ENCODE measurements around the gene DGCR2.
"Not testable (repeated sequence)": the region's sequence is repeated elsewhere in the genome, so short reads cannot be mapped to it uniquely, and the experiment has no call there.

DGCR2 gene

DNA sequence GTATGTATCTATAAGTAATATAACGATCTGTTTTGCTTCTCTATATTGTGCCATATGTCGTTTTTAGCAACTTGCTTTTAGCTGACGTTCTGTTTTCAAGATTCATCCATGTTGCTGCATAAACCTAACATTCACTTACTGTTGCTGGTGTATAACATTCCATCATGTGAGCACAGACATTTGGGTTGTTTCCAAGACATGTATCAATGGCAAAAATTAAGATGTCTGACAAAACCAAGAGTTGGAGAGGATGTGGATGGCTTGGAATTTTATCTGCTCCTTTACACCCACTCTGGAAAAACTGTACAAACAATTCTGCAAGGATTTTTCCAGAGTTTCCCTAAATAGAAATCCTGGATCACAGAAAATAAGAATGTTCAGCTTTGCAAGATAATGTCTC lies 40.9 kb downstream of the DGCR2 start:
- Histone ChIP-seq H3K4me1 (ENCODE audit: insufficient read depth, low read length) (peaks cover 10% of the 10 kb centered on the region), H3K9me3 (ENCODE audit: control insufficient read depth, insufficient read depth, low read length) (no peaks in the 10 kb centered on the region), H3K9ac (ENCODE audit: low read depth, low read length) (no peak overlapping the region), H3K36me3 (ENCODE audit: insufficient read depth, low read length) (no peaks in the 10 kb centered on the region)

DNA sequence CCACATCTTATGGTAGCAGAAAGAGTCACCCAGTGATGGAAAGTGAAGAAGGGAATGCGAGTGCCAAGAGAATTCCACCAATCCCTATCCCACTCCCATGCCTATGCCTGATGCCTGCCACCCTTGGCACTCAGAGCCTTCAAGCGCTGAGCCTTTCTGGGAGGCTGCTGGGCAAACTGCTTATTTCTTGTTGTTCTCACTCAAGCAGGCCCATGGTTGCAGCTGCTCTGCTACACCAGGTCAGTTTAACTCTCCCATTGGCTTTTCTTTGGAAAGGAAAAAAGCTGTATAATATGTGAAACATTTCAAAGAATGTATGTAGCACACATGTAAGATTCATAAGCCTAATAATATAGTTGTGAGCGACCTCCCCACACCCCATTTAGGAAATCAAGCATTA lies 41.4 kb downstream of the DGCR2 start:
- Histone ChIP-seq H3K9ac (ENCODE audit: low read depth, low read length) (no peak overlapping the region), H3K4me1 (ENCODE audit: insufficient read depth, low read length) (peaks cover 7% of the 10 kb centered on the region)

GRCh38 chr22:19079691-19080090 lies 42.5 kb downstream of the DGCR2 start:
- Histone ChIP-seq H3K36me3 (ENCODE audit: insufficient read depth, low read length) (no peaks in the 10 kb centered on the region), H3K9me3 (ENCODE audit: control insufficient read depth, insufficient read depth, low read length) (no peaks in the 10 kb centered on the region), H3K9ac (ENCODE audit: low read depth, low read length) (no peak overlapping the region), H3K4me1 (ENCODE audit: insufficient read depth, low read length) (no peaks in the 10 kb centered on the region)

More for the DNA sequence above, 41.4 kb downstream of the DGCR2 start:
- Histone ChIP-seq H3K9me3 (ENCODE audit: control insufficient read depth, insufficient read depth, low read length) (no peaks in the 10 kb centered on the region), H3K36me3 (ENCODE audit: insufficient read depth, low read length) (no peaks in the 10 kb centered on the region)

DNA sequence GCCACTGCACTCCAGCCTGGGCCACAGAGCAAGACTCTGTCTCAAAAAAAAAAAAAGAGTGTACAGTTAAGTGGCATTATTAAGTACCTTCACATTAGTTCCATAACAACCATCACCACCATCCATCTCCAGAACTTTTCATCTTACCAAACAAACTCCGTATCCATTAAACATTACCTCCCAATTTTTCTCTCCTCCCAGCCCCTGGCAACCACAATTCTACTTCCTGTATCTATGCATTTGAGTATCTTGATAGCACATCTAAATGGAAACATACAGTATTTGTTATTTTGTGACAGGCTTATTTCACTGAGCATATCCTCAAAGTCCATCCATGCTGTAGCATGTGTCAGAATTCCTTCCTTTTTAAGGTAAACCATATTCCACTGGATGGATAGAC lies 46.8 kb downstream of the DGCR2 start:
- peaks cover 3% of the 10 kb centered on the region; the same call in 1 of the 2 replicates for H3K36me3 ChIP-seq (ENCODE audit: insufficient read depth, low read length)
- H3K9me3 ChIP-seq (ENCODE audit: control insufficient read depth, insufficient read depth, low read length), result no peaks in the 10 kb centered on the region
- no peak overlapping the region for H3K9ac ChIP-seq (ENCODE audit: low read depth, low read length)
- H3K4me1 ChIP-seq (ENCODE audit: insufficient read depth, low read length), result no peaks in the 10 kb centered on the region

- not testable (repeated sequence) for H3K4me1 ChIP-seq (ENCODE audit: insufficient read depth, low read length); H3K9ac ChIP-seq (ENCODE audit: low read depth, low read length); H3K9me3 ChIP-seq (ENCODE audit: control insufficient read depth, insufficient read depth, low read length); H3K36me3 ChIP-seq (ENCODE audit: insufficient read depth, low read length)
Measured at GRCh38 chr22:19072853-19073252, 49.4 kb downstream of the DGCR2 start.

DNA sequence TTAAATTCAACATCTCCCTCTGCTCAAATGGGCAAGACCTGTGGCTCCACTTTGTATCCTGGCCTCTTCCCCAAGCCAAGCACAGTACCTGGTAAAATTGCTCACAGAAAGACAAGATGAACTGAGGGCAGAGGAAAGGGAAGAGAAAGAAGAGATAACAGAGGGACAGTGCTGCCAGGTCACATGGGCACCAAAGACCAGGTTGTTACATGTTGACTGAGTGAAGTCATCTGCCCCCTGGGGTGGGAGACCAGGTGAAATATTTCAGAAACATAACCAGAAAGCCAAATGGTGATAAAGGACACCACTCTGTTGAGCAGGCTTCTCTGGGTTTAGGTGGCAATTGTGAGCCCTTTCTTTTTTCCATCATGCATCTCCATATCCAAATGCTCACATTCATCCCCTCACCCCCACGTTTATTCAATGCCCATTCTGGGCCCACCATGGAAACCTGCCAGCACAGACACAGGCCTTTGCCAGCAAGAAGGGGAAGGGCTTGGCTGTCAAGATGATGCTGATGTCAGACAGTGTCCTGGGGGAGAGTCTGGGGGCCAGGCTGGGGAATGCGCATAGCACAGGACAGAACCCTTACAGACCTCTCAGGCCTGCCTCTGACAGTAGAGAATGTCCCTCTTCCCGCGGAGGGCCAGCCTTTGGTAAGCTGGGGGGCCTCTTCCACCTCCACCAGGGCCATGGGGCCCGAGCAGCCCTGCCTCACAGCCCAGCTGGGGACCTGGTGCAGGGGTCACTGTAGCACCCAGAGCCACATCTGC lies 51.6 kb downstream of the DGCR2 start:
- no peaks in the 10 kb centered on the region for H3K4me1 ChIP-seq (ENCODE audit: insufficient read depth, low read length)
- H3K9ac ChIP-seq (ENCODE audit: low read depth, low read length), result no peak overlapping the region
- H3K36me3 ChIP-seq (ENCODE audit: insufficient read depth, low read length), result peaks cover 8% of the 10 kb centered on the region; the same call in 1 of the 2 replicates
- no peaks in the 10 kb centered on the region for H3K9me3 ChIP-seq (ENCODE audit: control insufficient read depth, insufficient read depth, low read length)

GRCh38 chr22:19069451-19069850 lies 52.8 kb downstream of the DGCR2 start:
- Histone ChIP-seq H3K4me1 (ENCODE audit: insufficient read depth, low read length) (no peaks in the 10 kb centered on the region), H3K9ac (ENCODE audit: low read depth, low read length) (no peak overlapping the region), H3K36me3 (ENCODE audit: insufficient read depth, low read length) (peaks cover 8% of the 10 kb centered on the region; the same call in 1 of the 2 replicates), H3K9me3 (ENCODE audit: control insufficient read depth, insufficient read depth, low read length) (no peaks in the 10 kb centered on the region)

DNA sequence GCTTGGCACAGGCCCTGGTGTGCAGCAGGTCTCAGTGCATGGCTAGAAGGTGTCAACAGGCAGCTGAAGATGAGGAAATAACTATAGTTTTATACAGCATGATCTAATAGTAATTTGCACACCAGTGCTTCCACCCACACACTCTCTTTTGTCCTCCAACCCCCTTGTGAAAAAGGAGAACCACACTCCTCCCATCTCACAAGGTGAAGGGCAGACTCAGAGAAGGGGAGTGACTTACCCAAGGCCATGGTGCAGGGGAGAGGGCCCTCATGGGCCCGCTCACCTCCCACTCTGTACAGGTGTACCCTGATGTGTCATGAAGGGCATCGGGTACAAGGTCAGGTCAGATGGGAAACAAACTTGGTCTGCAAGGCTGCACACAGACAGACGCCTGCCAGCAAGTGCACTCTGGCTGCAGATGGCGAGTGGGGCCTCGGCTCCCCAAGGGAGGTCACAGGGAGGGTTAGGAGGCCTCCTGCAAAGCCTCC lies 53.4 kb downstream of the DGCR2 start:
- no peak overlapping the region for H3K9ac ChIP-seq (ENCODE audit: low read depth, low read length)
- no peaks in the 10 kb centered on the region for H3K9me3 ChIP-seq (ENCODE audit: control insufficient read depth, insufficient read depth, low read length)
- no peaks in the 10 kb centered on the region for H3K4me1 ChIP-seq (ENCODE audit: insufficient read depth, low read length)
- peaks cover 8% of the 10 kb centered on the region; the same call in 1 of the 2 replicates for H3K36me3 ChIP-seq (ENCODE audit: insufficient read depth, low read length)

- peaks cover 8% of the 10 kb centered on the region; the same call in 1 of the 2 replicates for H3K36me3 ChIP-seq (ENCODE audit: insufficient read depth, low read length)
Measured at GRCh38 chr22:19067696-19068348, 54.4 kb downstream of the DGCR2 start.

DNA sequence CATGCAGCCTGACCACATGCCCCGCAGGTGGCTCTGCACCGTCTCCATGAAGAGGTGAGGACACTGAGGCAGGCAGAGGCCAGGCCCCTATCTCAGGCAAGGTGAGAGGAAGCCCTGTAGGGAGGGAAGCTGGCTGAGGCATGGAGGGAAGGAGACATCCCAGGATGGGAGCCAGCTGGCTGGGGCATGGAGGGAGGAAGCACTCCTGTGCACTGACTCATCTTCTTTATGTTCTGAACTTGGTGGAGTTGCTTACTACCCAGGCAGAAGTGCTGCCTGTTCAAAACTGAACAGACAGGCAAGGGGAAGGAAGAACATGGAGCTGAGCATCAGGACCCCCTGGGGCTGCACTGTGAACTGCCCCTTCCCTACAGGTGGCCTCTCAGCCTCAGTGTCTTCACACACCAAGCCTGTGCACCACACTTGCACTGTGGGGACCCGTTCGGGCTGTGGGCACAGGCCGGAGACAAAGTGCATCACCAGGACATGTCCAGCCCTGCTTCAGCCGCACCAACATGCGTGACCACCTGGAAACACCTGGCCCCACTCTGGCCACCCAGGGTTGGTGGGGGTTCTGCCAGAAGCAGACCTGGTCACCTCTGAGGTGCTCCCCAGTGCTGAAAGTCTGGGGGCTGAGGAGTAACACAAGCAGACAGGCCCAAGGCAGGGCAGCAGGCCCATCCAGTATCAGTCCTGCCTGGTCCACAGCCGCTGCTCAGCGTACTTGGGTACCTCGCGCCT lies 55.5 kb downstream of the DGCR2 start:
- Histone ChIP-seq H3K4me1 (ENCODE audit: insufficient read depth, low read length) (no peaks in the 10 kb centered on the region), H3K36me3 (ENCODE audit: insufficient read depth, low read length) (peaks cover 4% of the 10 kb centered on the region; the same call in 1 of the 2 replicates), H3K9me3 (ENCODE audit: control insufficient read depth, insufficient read depth, low read length) (no peaks in the 10 kb centered on the region), H3K9ac (ENCODE audit: low read depth, low read length) (no peak overlapping the region)

More at GRCh38 chr22:19067696-19068348, 54.4 kb downstream of the DGCR2 start:
- H3K4me1 ChIP-seq (ENCODE audit: insufficient read depth, low read length), result no peaks in the 10 kb centered on the region
- H3K9me3 ChIP-seq (ENCODE audit: control insufficient read depth, insufficient read depth, low read length), result no peaks in the 10 kb centered on the region
- no peak overlapping the region for H3K9ac ChIP-seq (ENCODE audit: low read depth, low read length)

DNA sequence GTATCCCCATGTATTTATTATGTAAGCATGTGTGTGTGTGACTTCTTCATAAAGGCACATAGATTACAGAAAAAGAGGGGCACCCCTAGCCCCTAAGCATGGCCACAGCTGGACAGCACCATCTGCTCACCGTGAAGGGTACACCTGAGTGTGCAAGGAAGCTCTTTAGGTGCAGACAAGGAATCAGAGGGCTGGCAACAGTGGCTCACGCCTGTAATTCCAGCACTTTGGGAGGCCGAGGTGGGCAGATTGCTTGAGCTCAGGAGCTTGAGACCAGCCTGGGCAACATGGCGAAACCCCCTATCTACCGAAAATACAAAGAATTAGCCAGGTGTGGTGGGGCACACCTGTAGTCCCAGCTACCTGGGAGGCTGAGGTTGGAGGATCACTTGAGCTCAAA lies 56.3 kb downstream of the DGCR2 start:
- Histone ChIP-seq H3K36me3 (ENCODE audit: insufficient read depth, low read length) (peaks cover 4% of the 10 kb centered on the region; the same call in 1 of the 2 replicates), H3K4me1 (ENCODE audit: insufficient read depth, low read length) (no peaks in the 10 kb centered on the region), H3K9ac (ENCODE audit: low read depth, low read length) (no peak overlapping the region), H3K9me3 (ENCODE audit: control insufficient read depth, insufficient read depth, low read length) (no peaks in the 10 kb centered on the region)

DNA sequence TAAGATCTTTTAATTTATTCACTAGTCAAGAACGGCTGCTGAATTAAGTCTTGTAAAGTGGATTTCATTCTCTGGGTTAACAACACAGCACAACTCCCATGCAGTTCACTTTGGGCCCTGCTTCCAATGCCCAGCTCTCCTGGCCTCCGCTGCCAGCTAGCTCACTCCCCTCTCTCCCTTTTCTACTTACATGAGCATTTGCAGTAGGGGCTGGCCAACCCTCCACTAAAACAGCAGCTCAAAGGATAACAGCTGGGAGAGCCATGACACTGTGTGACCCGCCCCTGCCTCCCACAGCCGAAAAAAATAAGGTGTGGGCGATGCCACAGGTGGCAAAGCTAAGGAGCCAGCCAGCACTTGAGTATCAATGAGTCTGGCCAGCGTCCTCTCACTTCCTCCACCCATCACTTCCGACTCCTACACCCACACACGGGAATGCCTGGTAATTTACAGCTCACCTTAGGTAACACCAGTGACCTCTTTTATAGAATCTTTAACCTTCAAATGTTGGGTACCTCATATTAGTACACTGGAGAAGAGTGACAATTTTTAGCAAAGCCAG lies 56.8 kb downstream of the DGCR2 start:
- H3K9ac ChIP-seq (ENCODE audit: low read depth, low read length), result no peak overlapping the region
- no peaks in the 10 kb centered on the region for H3K4me1 ChIP-seq (ENCODE audit: insufficient read depth, low read length)
- H3K9me3 ChIP-seq (ENCODE audit: control insufficient read depth, insufficient read depth, low read length), result no peaks in the 10 kb centered on the region
- peaks cover 4% of the 10 kb centered on the region; the same call in 1 of the 2 replicates for H3K36me3 ChIP-seq (ENCODE audit: insufficient read depth, low read length)

DNA sequence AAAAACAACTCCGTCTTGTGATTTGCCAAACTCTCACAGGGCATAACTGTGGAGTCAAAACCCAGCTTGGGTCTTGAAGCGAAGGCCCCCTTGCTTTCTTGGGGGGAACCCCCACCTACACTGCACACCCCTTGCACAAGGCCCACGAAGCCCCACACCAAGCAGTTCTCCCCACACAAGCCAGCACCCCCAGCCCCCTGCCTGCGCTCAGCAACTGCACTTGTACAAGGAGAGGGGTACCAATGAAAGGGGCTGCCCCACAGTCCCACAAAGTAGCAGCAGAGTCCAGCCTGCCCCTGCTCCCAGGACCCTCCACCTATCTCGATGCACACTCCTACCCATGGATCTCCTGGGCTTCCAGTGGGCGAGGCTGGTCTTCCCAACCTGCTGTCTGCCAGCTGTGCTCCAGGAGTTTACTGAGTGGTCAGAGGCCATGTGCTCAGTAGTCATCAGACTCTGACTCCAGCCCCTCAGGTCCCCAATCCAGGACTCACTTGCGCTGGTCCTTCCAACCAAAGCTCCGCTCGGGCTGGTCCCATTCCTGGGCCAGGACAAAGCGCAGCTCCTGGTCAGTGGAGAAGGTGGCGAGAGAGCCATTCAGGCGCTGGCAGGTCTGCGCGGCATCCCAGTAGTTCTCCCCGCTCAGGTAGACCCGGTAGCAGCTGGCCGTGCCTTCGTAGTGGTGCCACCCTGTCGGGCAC lies 57.7 kb downstream of the DGCR2 start:
- peaks cover under 1% of the 10 kb centered on the region; the same call in 1 of the 2 replicates for H3K36me3 ChIP-seq (ENCODE audit: insufficient read depth, low read length)
- H3K4me1 ChIP-seq (ENCODE audit: insufficient read depth, low read length), result no peaks in the 10 kb centered on the region
- no peaks in the 10 kb centered on the region for H3K9me3 ChIP-seq (ENCODE audit: control insufficient read depth, insufficient read depth, low read length)
- no peak overlapping the region for H3K9ac ChIP-seq (ENCODE audit: low read depth, low read length)

Data from ES-I3 (cell line).